Stimulated activated CD4-positive, alpha-beta T cell treated with anti-CD3 and anti-CD28 coated beads, Interleukin-2, amount 100 ng/mL, for 24 hours (primary cell): ENCODE measurements around the gene MMP13.
"Not testable (repeated sequence)": the region's sequence is repeated elsewhere in the genome, so short reads cannot be mapped to it uniquely, and the experiment has no call there.

Experiments
- DNase-seq, 2 donors: peaks; one replicate each; pipeline ENCODE4 v3.0.0-alpha.2; 2020

MMP13 gene

DNA sequence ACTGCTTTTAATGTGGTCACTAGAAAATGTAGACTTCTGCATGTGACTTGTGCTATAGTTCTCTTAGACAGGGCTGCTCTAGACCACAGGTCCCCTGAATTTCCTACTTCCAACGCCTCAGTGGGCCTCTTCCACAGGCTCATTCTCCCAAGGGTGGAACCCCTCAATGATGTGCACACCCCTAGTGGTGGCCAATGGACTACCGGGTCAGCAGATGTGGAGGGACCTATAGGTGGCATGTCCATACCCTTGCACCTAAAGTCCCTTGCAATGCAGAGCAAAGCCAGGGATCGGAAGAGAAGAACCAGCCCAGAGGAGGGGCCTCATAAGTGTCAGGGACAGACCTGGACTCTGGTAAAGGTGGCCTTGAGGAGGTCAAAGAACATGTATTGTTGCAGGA lies 20.0 kb downstream of the MMP13 start:
- no peak for DNase-seq

DNA sequence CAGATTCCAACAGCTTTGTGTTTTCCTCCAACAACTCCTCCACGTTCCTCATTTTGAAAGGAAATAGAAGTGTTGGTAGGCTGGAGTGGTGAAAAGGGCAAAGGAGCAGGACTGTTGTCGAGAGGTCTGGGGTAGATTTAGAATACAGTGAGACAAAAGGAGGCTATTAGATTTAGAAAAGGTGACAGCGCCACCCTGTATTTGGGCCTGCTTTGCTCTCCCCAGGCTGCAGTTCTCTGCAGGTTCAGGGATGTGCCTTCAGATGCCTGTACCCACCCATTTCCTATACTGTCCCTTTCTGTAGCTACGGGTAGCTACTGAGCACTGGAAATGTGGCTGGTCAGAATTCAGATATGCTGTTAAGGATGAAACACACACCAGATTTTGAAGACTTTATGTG lies 20.8 kb downstream of the MMP13 start:
- DNase-seq: no peak

GRCh38 chr11:102933627-102934026 lies 21.9 kb downstream of the MMP13 start:
- no peak for DNase-seq

DNA sequence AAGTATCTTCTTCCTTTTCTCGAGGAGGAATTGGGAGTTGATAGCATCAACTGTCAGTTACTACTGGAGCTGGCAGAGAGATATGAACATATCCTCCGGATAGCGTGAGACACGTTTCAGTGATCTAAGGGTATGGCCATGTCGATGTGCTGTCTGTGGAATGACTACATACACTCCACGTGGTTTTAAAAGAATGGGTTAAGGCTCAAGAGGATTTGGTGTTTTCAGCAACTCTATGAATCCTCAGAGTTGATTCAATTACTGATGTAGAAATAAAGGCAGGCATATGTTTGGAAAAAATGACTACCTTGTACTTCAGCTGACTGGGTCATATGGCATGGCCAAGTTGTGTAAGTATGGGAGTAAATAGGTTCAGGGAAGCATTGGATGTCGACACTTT lies 22.9 kb downstream of the MMP13 start:
- no peak for DNase-seq

- DNase-seq: no peak
Observed at GRCh38 chr11:102930451-102930850, 25.1 kb downstream of the MMP13 start.

GRCh38 chr11:102929972-102930371 lies 25.6 kb downstream of the MMP13 start:
- no peak for DNase-seq

- DNase-seq: no peak
Observed at GRCh38 chr11:102929166-102929565, 26.4 kb downstream of the MMP13 start.

GRCh38 chr11:102928247-102928646 lies 27.3 kb downstream of the MMP13 start:
- DNase-seq: no peak

DNA sequence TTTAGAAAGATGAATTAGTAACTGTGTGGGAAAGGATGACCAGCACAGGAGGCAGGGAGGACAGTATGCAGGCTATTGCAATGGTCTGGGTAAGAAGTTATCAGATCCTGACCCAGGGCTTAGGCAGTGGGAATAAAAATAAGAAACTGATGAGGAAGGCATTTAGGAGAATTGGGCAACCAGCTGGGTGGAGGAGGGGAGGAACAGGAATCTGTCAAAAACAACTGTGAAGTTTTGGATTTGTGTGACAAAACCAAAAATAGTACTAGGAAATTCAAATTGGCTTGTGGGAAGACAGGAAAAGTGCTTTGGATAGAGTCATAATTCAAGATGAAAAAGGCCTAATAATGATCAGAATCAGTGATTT lies 27.9 kb downstream of the MMP13 start:
- DNase-seq: no peak

DNA sequence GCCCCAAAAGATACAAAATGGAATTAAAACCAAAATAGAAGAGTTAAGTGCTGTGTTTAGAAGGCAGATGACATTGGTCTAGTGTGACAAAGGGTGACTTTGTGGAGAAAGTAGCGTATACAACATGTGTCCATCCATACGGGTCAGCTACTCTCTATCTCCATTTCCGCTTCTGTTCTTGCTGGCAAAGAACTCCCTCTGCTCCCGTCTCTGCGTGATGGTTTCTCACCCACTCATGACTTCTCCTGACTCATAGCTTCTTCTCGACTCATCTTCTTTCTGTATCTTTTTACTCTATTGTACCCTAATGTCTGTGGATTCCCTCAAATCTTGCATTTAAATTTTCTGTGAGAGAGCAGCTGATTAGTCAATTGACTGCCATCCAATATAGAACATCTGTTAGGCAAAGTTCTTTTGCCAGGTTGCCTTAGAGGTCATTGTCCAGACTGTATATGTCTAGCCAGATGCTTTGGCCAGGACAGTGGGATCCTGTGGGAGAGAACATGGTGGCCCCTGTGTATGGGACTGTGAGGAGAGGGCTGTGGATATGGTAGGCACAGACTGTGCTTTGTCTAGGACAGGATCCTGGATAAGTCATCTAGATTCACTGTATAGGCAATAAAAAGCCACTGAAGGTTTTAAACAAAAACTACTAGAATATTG lies 28.4 kb downstream of the MMP13 start:
- no peak for DNase-seq

DNA sequence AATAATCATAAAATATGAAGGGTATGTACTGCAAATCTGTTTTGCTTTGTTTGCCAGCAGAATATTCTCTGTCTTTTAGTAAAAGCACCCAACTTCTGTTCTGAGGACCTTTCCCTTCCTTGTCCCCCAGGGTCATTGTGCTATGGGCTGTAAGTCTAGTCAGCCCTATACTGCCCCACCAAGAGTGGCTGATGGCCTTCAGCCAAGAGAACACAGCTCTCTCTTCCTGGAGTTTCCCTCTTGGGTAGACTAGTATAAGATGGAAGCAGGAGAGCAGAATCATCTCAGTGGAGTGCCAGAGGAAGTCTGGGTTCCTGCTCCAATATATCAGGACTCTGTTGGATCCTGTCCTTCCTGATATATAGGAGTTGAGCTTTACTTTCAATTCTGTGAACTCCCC lies 29.0 kb downstream of the MMP13 start:
- no peak for DNase-seq

DNA sequence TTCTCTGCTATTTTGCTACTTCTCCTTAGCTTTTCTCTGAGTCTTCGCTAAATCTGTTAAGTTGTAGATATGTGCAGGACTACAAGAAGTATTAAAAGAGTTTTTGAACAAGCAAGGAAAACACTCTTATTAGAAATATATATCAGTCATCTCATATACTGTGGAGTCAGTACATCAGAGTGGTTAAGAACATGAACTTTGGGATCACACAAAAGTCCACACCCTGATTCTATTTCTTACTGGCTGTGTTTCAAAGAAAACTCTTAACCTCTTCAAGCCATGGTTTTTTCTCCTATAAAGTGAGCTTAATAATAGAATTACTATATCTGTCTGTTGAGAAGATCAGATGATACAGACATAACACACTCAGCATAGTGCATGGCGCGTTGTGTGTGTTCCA lies 29.5 kb downstream of the MMP13 start:
- no peak for DNase-seq

DNA sequence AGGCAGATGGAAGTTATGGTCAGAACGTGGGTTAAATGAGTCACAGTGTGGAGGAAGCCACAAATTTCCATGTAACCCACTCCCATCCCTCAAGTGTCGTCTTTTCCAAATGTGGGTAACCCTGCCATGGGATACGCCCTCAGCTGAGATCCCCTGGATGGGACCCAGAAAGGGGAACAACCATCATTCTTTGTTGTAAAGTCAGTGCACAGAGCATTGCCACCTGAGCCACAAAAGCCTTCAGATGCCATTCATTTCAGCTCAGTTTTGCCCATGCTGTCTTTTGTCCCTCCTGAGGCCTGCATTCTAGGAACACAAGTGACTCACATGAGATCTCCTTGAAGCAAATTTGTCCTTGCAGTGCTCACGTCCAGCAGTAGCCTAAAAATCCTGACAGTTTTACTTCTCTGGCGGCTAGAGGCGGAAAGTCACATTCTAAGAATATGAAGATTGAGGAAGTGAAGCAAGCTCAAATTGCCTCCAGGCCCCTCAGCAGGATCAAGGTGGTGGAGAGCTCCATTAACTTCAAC lies 30.6 kb downstream of the MMP13 start:
- DNase-seq: no peak

GRCh38 chr11:102921587-102922220 lies 33.8 kb downstream of the MMP13 start:
- no peak for DNase-seq

- DNase-seq: no peak
Observed at GRCh38 chr11:102920118-102920684, 35.3 kb downstream of the MMP13 start.

- DNase-seq: no peak
Observed at GRCh38 chr11:102915044-102915375, 40.5 kb downstream of the MMP13 start.

GRCh38 chr11:102914238-102915043 lies 41.1 kb downstream of the MMP13 start:
- peak in 1 of 2 donors; percentile 2 for DNase-seq

GRCh38 chr11:102912482-102912830 lies 43.1 kb downstream of the MMP13 start:
- DNase-seq: no peak

GRCh38 chr11:102911758-102912481 lies 43.6 kb downstream of the MMP13 start:
- DNase-seq: no peak

- DNase-seq: not testable (repeated sequence)
Observed at GRCh38 chr11:102905848-102906247, 49.7 kb downstream of the MMP13 start.

- not testable (repeated sequence) for DNase-seq
Observed at GRCh38 chr11:102903895-102904294, 51.6 kb downstream of the MMP13 start.

DNA sequence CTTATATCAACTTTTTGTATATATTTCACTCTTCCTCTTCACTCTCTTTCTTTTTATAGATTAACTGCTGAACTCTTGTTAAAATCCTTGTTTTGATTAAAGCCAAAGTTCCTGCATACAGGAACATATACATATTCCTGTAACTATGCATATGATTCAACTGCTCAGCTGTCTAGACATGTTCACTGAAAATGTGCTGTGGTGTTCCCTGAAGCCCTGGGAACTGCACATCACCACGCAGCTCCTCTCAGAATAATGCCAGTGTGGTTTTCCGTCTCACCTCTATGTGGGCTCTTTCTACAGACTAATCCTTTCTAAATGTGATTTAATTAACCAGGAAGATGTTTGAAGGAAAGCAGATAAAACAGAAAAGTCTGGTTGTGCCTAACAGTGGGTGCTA lies 55.2 kb downstream of the MMP13 start:
- DNase-seq: no peak
